ENCODE measurements around the gene INTS6L. TPM values are rescaled to one million over a fixed set of nuclear protein-coding genes. Genes with fewer than 3 reads are reported as not detected.

Gene INTS6L, protein sequence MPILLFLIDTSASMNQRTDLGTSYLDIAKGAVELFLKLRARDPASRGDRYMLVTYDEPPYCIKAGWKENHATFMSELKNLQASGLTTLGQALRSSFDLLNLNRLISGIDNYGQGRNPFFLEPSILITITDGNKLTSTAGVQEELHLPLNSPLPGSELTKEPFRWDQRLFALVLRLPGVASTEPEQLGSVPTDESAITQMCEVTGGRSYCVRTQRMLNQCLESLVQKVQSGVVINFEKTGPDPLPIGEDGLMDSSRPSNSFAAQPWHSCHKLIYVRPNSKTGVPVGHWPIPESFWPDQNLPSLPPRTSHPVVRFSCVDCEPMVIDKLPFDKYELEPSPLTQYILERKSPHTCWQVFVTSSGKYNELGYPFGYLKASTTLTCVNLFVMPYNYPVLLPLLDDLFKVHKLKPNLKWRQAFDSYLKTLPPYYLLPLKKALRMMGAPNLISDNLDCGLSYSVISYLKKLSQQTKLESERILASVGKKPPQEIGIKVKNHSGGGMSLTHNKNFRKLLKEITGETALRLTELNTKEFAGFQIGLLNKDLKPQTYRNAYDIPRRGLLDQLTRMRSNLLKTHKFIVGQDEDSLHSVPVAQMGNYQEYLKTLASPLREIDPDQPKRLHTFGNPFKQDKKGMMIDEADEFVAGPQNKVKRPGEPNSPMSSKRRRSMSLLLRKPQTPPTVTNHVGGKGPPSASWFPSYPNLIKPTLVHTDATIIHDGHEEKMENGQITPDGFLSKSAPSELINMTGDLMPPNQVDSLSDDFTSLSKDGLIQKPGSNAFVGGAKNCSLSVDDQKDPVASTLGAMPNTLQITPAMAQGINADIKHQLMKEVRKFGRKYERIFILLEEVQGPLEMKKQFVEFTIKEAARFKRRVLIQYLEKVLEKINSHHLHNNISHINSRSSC
- 31.7 to 32.9 TPM (median 32.6 TPM) in 3 replicates for total RNA-seq

DNA sequence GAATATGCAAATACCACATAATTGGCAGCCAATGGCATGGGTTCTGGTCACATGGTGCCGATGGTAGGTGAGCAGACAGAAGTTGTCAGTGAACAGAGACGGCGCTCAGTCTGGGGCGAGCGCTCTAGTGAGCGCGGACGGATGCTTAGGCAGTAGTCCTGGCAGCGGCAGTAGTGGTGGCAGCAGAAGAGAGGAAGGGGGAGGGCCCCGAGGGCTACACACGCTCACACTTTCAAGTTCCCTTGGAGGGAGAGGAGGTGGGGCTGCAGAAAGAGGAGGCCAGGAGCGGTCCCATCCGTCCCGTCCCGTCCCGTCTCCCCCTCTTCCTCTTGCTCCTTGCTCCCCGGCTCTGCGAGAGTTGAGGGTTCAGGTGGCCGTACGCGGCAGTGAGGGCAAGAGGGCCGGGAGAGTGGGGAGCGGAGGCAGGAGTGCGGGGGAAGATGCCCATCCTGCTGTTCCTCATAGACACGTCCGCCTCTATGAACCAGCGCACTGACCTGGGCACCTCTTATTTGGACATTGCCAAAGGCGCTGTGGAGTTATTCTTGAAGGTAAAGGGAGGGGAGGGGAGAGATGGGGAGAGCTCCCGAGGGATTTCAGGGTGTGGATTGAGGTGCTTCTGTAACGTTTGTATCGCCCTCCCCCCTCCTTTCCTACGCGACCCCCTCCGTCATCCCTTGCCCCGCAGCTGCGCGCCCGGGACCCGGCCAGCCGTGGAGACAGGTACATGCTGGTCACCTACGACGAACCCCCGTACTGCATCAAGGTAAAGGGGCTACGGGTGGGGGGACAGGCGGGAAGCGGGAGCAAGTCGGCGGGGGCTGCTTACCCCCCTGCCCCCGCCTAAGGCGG is at the start of gene INTS6L:
Gene INTS6L, plus strand, starts transcription at position 108 of the 852 bp plus-strand sequence. Its CDS starts 333 bp downstream, at position 441.
- Mint-ChIP-seq H3K9me3 (peaks cover 12% of the 10 kb centered on the region), H3K4me1 (peaks cover 22% of the 10 kb centered on the region), H3K27ac (peak within 1 kb of the TSS; percentile 100), H3K36me3 (no peaks in the 10 kb centered on the region), H3K4me3 (peak within 1 kb of the TSS; percentile 95), H3K27me3 (ENCODE audit: low read depth) (no peaks in the 10 kb centered on the region)
- DNase-seq (ENCODE audit: low spot score in 2 of 2, unreplicated experiment in 2 of 2): peak; percentile 45 to 71
- TF ChIP-seq CTCF (IDR thresholded peaks at IDR 0.05; ENCODE audit: unreplicated experiment): no peak

DNA sequence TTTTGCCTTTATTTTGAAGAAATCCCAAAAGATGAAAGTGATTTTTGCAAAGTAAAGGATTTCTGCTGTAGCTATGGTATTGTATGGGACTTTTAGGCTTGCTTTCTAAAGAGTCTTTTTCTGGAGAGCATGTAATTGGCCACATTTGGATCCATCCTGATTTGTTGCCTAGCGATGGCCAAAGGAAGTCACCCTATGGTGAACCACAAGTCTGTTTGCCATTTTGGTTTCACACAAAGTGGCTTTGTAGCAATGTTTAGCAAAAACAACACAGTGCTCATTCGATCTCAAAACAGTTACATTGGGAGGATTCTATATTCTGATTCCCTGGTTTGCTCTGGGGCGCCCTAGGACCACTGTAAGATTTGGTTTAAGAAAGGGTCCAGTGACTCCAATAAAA is 44.1 kb upstream of the INTS6L start:
- no peak for DNase-seq (ENCODE audit: low spot score in 2 of 2, unreplicated experiment in 2 of 2)
- H3K27me3 Mint-ChIP-seq (ENCODE audit: low read depth): peaks cover 11% of the 10 kb centered on the region
- H3K27ac Mint-ChIP-seq: no peak overlapping the region
- TF ChIP-seq CTCF (IDR thresholded peaks at IDR 0.05; ENCODE audit: unreplicated experiment): no peak
- H3K9me3 Mint-ChIP-seq: peaks cover 11% of the 10 kb centered on the region
- no peak overlapping the region for H3K4me3 Mint-ChIP-seq
- H3K36me3 Mint-ChIP-seq: no peaks in the 10 kb centered on the region
- no peaks in the 10 kb centered on the region for H3K4me1 Mint-ChIP-seq

- H3K4me1 Mint-ChIP-seq: no peaks in the 10 kb centered on the region
- no peak for TF ChIP-seq CTCF (IDR thresholded peaks at IDR 0.05; ENCODE audit: unreplicated experiment)
- peaks cover 10% of the 10 kb centered on the region for H3K9me3 Mint-ChIP-seq
- H3K27me3 Mint-ChIP-seq (ENCODE audit: low read depth): peaks cover 9% of the 10 kb centered on the region
- DNase-seq (ENCODE audit: low spot score in 2 of 2, unreplicated experiment in 2 of 2): peak in 1 of 2 experiments; percentile 54
- no peak overlapping the region for H3K4me3 Mint-ChIP-seq
- H3K27ac Mint-ChIP-seq: no peak overlapping the region
- no peaks in the 10 kb centered on the region for H3K36me3 Mint-ChIP-seq
These were observed 42.9 kb upstream of the INTS6L start for GRCh38 chrX:135477576-135477975.

GRCh38 chrX:135480076-135480475 is 40.4 kb upstream of the INTS6L start:
- TF ChIP-seq CTCF (IDR thresholded peaks at IDR 0.05; ENCODE audit: unreplicated experiment): no peak
- H3K36me3 Mint-ChIP-seq: no peaks in the 10 kb centered on the region
- H3K9me3 Mint-ChIP-seq: peaks cover 13% of the 10 kb centered on the region
- no peak overlapping the region for H3K4me3 Mint-ChIP-seq
- peaks cover 4% of the 10 kb centered on the region for H3K27me3 Mint-ChIP-seq (ENCODE audit: low read depth)
- DNase-seq (ENCODE audit: low spot score in 2 of 2, unreplicated experiment in 2 of 2): no peak
- H3K27ac Mint-ChIP-seq: no peak overlapping the region
- peaks cover 8% of the 10 kb centered on the region for H3K4me1 Mint-ChIP-seq

GRCh38 chrX:135481696-135482179 is 38.7 kb upstream of the INTS6L start:
- DNase-seq (ENCODE audit: low spot score in 2 of 2, unreplicated experiment in 2 of 2): no peak
- no peaks in the 10 kb centered on the region for H3K36me3 Mint-ChIP-seq
- no peak overlapping the region for H3K4me3 Mint-ChIP-seq
- no peak overlapping the region for H3K27ac Mint-ChIP-seq
- H3K27me3 Mint-ChIP-seq (ENCODE audit: low read depth): peaks cover 4% of the 10 kb centered on the region
- H3K4me1 Mint-ChIP-seq: peaks cover 16% of the 10 kb centered on the region
- TF ChIP-seq CTCF (IDR thresholded peaks at IDR 0.05; ENCODE audit: unreplicated experiment): no peak
- peaks cover 17% of the 10 kb centered on the region for H3K9me3 Mint-ChIP-seq

Data from mesothelial cell of epicardium (in vitro differentiated cells).